IMR-90 (cell line): ENCODE results near the gene ZBTB8OS. TPM values are rescaled to one million over a fixed set of nuclear protein-coding genes. Genes with fewer than 3 reads are reported as not detected.
"Not testable (repeated sequence)": the region's sequence is repeated elsewhere in the genome, so short reads cannot be mapped to it uniquely, and the experiment has no call there.

Experiments
- ATAC-seq: fragments of 200-7000 bp; cut with Tn5 transposase; 2 replicates; pipeline ENCODE4 v1.9.1; 2020; ENCODE audit warnings: low read depth, mild to moderate bottlenecking, moderate library complexity
- Bru-seq: library from RNA; stranded (reverse); fragments of 400-500 nt; gene quantifications from one replicate; lab custom pipeline; 2021; lab: Mats Ljungman, UMichigan
- BruChase-seq, 2 experiments: library from RNA; stranded (reverse); fragments of 400-500 nt; gene quantifications; one replicate each; lab custom pipeline; 2021; lab: Mats Ljungman, UMichigan
- BruUV-seq: library from RNA; stranded (reverse); fragments of 400-500 nt; replicated peaks from 2 replicates; lab custom pipeline; 2021; lab: Mats Ljungman, UMichigan
- CTCF ChIA-PET: fragments of 300-600 bp; formaldehyde crosslinking; extraction: SDS; loops from one replicate; lab custom pipeline; 2021; ENCODE audit warnings: antibody characterized with exemption; lab: Yijun Ruan, JAX
- POLR2A ChIA-PET: fragments of 300-600 bp; sonication (Branson Sonifier 250); formaldehyde crosslinking; loops from one replicate; lab custom pipeline; 2022; ENCODE audit warnings: antibody characterized with exemption; ENCODE audit not compliant: unreplicated experiment; lab: Charles Lee
- DNase-seq: peaks from one replicate; pipeline ENCODE4 v3.0.0; 2013
- H2AFZ ChIP-seq: replicated peaks from 2 replicates; pipeline ENCODE3; 2013; ENCODE audit warnings: low read length, mild to moderate bottlenecking; ENCODE audit not compliant: poor library complexity
- H2AK5ac ChIP-seq: 2 replicates; pipeline ENCODE4 v1.6.1; 2013; ENCODE audit warnings: low read depth, low read length, inconsistent platforms
- H2AK9ac ChIP-seq: replicated peaks from 2 replicates; pipeline ENCODE3; 2013; ENCODE audit warnings: mild to moderate bottlenecking, low read depth, low read length, moderate library complexity; ENCODE audit not compliant: poor library complexity
- H2BK120ac ChIP-seq: 2 replicates; pipeline ENCODE4 v1.6.1; 2013; ENCODE audit warnings: low read depth, low read length, inconsistent platforms
- H2BK15ac ChIP-seq: 3 replicates; pipeline ENCODE4 v1.6.1; 2013; ENCODE audit warnings: low read depth, low read length, inconsistent platforms
- H2BK20ac ChIP-seq: 2 replicates; pipeline ENCODE4 v1.6.1; 2013; ENCODE audit warnings: low read depth, mild to moderate bottlenecking, inconsistent platforms, low read length, moderate library complexity
- H2BK5ac ChIP-seq: 2 replicates; pipeline ENCODE4 v1.6.1; 2013; ENCODE audit warnings: mild to moderate bottlenecking, low read depth, low read length, inconsistent platforms; ENCODE audit not compliant: poor library complexity, severe bottlenecking
- H3K14ac ChIP-seq: replicated peaks from 2 replicates; pipeline ENCODE4 v1.6.1; 2013; ENCODE audit warnings: low read depth, low read length, inconsistent platforms
- H3K18ac ChIP-seq: 2 replicates; pipeline ENCODE4 v1.6.1; 2013; ENCODE audit warnings: low read depth, low read length, control low read depth
- H3K23ac ChIP-seq: 2 replicates; pipeline ENCODE4 v1.6.1; 2013; ENCODE audit warnings: low read depth, low read length, inconsistent platforms
- H3K27ac ChIP-seq: 2 replicates; pipeline ENCODE4 v1.5.1; 2013; ENCODE audit warnings: mild to moderate bottlenecking, control low read depth, low read length; ENCODE audit not compliant: insufficient read depth
- H3K27me3 ChIP-seq: 2 replicates; pipeline ENCODE4 v1.6.1; 2013; ENCODE audit warnings: low read length; ENCODE audit not compliant: control insufficient read depth, insufficient read depth
- H3K36me3 ChIP-seq: 2 replicates; pipeline ENCODE4 v1.6.1; 2013; ENCODE audit warnings: low read length, mixed read lengths; ENCODE audit not compliant: control insufficient read depth, insufficient read depth
- H3K4ac ChIP-seq: 2 replicates; pipeline ENCODE4 v1.6.1; 2013; ENCODE audit warnings: low read depth, low read length, inconsistent platforms
- H3K4me1 ChIP-seq: 2 replicates; pipeline ENCODE4 v1.6.1; 2013; ENCODE audit warnings: low read length, mixed read lengths; ENCODE audit not compliant: control insufficient read depth, insufficient read depth
- H3K4me2 ChIP-seq: 2 replicates; pipeline ENCODE4 v1.6.1; 2013; ENCODE audit warnings: low read depth, mild to moderate bottlenecking, control low read depth, low read length, moderate library complexity
- H3K4me3 ChIP-seq: 2 replicates; pipeline ENCODE4 v1.5.1; 2013; ENCODE audit warnings: low read depth, mild to moderate bottlenecking, control low read depth, low read length, moderate library complexity; ENCODE audit not compliant: insufficient read depth
- H3K56ac ChIP-seq: 2 replicates; pipeline ENCODE4 v1.6.1; 2013; ENCODE audit warnings: low read length, inconsistent platforms; ENCODE audit not compliant: insufficient read depth; ENCODE audit errors: extremely low read depth
- H3K79me1 ChIP-seq, 2 experiments: 2 replicates each; pipeline ENCODE4 v1.6.1; 2013; ENCODE audit warnings: low read length in 2 of 2, inconsistent platforms in 1 of 2, low read depth in 1 of 2
- H3K9ac ChIP-seq: 2 replicates; pipeline ENCODE4 v1.6.1; 2013; ENCODE audit warnings: low read depth, low read length, control low read depth
- H3K9me1 ChIP-seq: 2 replicates; pipeline ENCODE4 v1.6.1; 2013; ENCODE audit warnings: low read length, inconsistent platforms; ENCODE audit not compliant: insufficient read depth
- H3K9me3 ChIP-seq: 2 replicates; pipeline ENCODE4 v1.6.1; 2013; ENCODE audit warnings: low read length; ENCODE audit not compliant: control insufficient read depth, insufficient read depth
- H4K20me1 ChIP-seq: 2 replicates; pipeline ENCODE4 v1.6.1; 2013; ENCODE audit warnings: low read length, inconsistent platforms; ENCODE audit not compliant: insufficient read depth
- H4K5ac ChIP-seq: 2 replicates; pipeline ENCODE4 v1.6.1; 2013; ENCODE audit warnings: mild to moderate bottlenecking, low read depth, low read length, control low read depth
- H4K8ac ChIP-seq, 2 experiments: 2 replicates each; pipeline ENCODE4 v1.6.1; 2013; ENCODE audit warnings: low read depth in 2 of 2, low read length in 2 of 2, control low read depth in 1 of 2, inconsistent platforms in 1 of 2
- H4K91ac ChIP-seq: 2 replicates; pipeline ENCODE4 v1.6.1; 2013; ENCODE audit warnings: low read depth, low read length, inconsistent platforms; ENCODE audit not compliant: insufficient read depth
- BHLHE40 ChIP-seq: fragments of 150-350 bp; IDR thresholded peaks from 2 replicates; pipeline ENCODE4 v1.6.1; 2016; ENCODE audit warnings: mild to moderate bottlenecking, low read depth, low read length
- CEBPB ChIP-seq: IDR thresholded peaks from 2 replicates; pipeline ENCODE4 v1.6.1; 2012; ENCODE audit warnings: low read depth, low read length, improper control_type of control experiment
- MAZ ChIP-seq: IDR thresholded peaks from 2 replicates; pipeline ENCODE4 v1.6.1; 2012; ENCODE audit warnings: low read depth, mild to moderate bottlenecking, low read length, improper control_type of control experiment, moderate library complexity, borderline replicate concordance
- MXI1 ChIP-seq: IDR thresholded peaks from 2 replicates; pipeline ENCODE4 v1.6.1; 2012; ENCODE audit warnings: low read depth, mild to moderate bottlenecking, low read length, moderate library complexity, borderline replicate concordance
- POLR2A ChIP-seq: IDR thresholded peaks from 2 replicates; pipeline ENCODE4 v1.6.1; 2012; ENCODE audit warnings: mild to moderate bottlenecking, low read depth, low read length
- WGBS, 2 experiments: methylation state at CpG; one replicate each; pipeline versions ENCODE4 v1.1.5 to v1.1.7; 2013; ENCODE audit warnings: missing lambda C conversion rate in 2 of 2; ENCODE audit not compliant: insufficient read length in 1 of 2; ENCODE audit errors: extremely low coverage in 2 of 2; 5-methylcytosine and 5-hydroxymethylcytosine counted together
- dilution Hi-C: fragments of 300-500 bp; cut with HindIII; formaldehyde crosslinking; loops from one replicate; pipeline ENCODE4 v1.14.3; 2018; ENCODE audit warnings: low sequenced_read_pairs; ENCODE audit not compliant: unreplicated experiment
- in situ Hi-C: fragments of 300-500 bp; cut with MboI; formaldehyde crosslinking; loops from 3 replicates; pipeline ENCODE4 v1.14.3; 2019; ENCODE audit warnings: low sequenced_read_pairs, inconsistent platforms, mixed read lengths
- intact Hi-C: fragments of 100-400 bp; cut with micrococcal nuclease; formaldehyde crosslinking; loops from 2 replicates; pipeline ENCODE4 v1.10.0; 2022
- long read RNA-seq: library from polyadenylated mRNA; unstranded; transcript quantifications from one replicate; pipeline ENCODE4 v2.0.0, GENCODE V29; 2021; ENCODE audit not compliant: unreplicated experiment
- polyA plus RNA-seq, 3 experiments: library from polyadenylated mRNA; depleted of rRNA; stranded (reverse); fragments of >200 nt; gene quantifications; 2 replicates each; pipeline ENCODE4 v1.2.3, GENCODE V29; 2012; ENCODE audit warnings: low replicate concordance in 1 of 3
- total RNA-seq: library from RNA; depleted of rRNA; stranded (reverse); fragments of >200 nt; gene quantifications from 2 replicates; pipeline ENCODE4 v1.2.3, GENCODE V29; 2012; rRNA removed

The ZBTB8OS gene
- total RNA-seq (31.0 and 59.2 TPM in 2 replicates), polyA plus RNA-seq (2012; rRNA removed) (43.5 and 52.6 TPM in 2 replicates), Bru-seq, nascent RNA (percentile 77 among the genes with signal in this experiment), BruChase-seq, experiment 1, labeled RNA remaining after a 6-hour chase (percentile 97 among the genes with signal in this experiment), BruChase-seq, experiment 2, labeled RNA remaining after a 2-hour chase (percentile 90 among the genes with signal in this experiment)
- polyA plus RNA-seq (2012; cell fraction: cytosol; rRNA removed) = 13.7 and 23.7 TPM in 2 replicates
- polyA plus RNA-seq (2012; cell fraction: nucleus; rRNA removed; ENCODE audit: low replicate concordance) = 4.7 and 28.5 TPM in 2 replicates
- long read RNA-seq, transcript ZBTB8OS-208 (7 exons, 1,601 nt) = major isoform, 7 of 30 reads
- long read RNA-seq, partial matches to known transcripts = 5 of 30 reads
- long read RNA-seq, other reads (novel, unspliced or antisense) = 12 of 30 reads

DNA sequence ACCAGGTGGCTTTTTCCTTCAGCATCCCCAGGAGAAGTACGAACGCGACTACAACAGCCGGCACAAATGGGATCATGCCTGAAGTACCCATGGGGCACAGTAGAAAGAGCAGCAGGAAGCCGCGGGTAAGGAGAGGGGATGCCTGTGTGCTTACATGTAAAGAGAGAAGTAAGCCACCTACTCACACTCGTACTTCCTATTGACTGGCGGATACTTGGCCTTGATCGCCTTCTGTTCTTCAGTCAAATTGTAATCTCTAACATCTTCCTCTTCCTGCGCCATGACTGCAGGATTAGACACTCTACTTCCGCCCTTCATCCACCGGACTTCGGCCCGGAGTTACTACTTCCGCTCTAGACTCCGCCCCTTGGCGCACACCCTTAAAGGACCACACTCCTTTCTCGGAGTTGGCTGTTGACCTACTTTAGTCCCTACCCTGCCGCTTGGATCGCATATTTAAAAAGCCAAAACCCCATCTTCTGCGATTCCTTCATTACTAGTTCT is at the start of gene ZBTB8OS:
Gene ZBTB8OS (minus strand): TSS at position 303 of the 504 bp plus-strand sequence. CDS start 21 bp downstream, at position 282.
- Histone ChIP-seq H3K4me2 (peak within 1 kb of the TSS; percentile 98), H3K14ac (peak within 1 kb of the TSS; percentile 99), H2AFZ (peak within 1 kb of the TSS; percentile 90), H3K9ac (peak within 1 kb of the TSS; percentile 95), H3K9me1 (no peaks in the 10 kb centered on the region; the same call in 1 of the 2 replicates), H2BK20ac (peak within 1 kb of the TSS; percentile 39; the same call in 1 of the 2 replicates), H3K79me1 (peaks cover 16 to 44% of the 10 kb centered on the region in 2 experiments), H4K8ac (peak within 1 kb of the TSS; percentile 81 to 99), H3K9me3 (no peaks in the 10 kb centered on the region), H4K5ac (peak within 1 kb of the TSS; percentile 97), H3K36me3 (peaks cover 15% of the 10 kb centered on the region), H3K4ac (peak within 1 kb of the TSS; percentile 98), H2AK5ac (peak within 1 kb of the TSS; percentile 91), H3K27me3 (no peaks in the 10 kb centered on the region), H3K56ac (peak within 1 kb of the TSS; percentile 98), H2AK9ac (peak within 1 kb of the TSS; percentile 99), H2BK120ac (peak within 1 kb of the TSS; percentile 87), H3K18ac (peak within 1 kb of the TSS; percentile 93), H2BK15ac (peak within 1 kb of the TSS; percentile 61; the same call in 1 of the 3 replicates), H3K27ac (peak within 1 kb of the TSS; percentile 96), H3K4me1 (peaks cover 2% of the 10 kb centered on the region; the same call in 1 of the 2 replicates), H3K4me3 (peak within 1 kb of the TSS; percentile 97), H2BK5ac (peak within 1 kb of the TSS; percentile 96), H4K91ac (peak within 1 kb of the TSS; percentile 96), H4K20me1 (peaks cover 10% of the 10 kb centered on the region), H3K23ac (peak within 1 kb of the TSS; percentile 94)
- ChIA-PET CTCF (no interaction called here), POLR2A (interaction anchor here (0.6 kb wide), 1 partner anchor 411 kb away, joined by 3 read pairs; no protein-coding TSS in a partner anchor)
- intact Hi-C loops = loop anchor here (2.0 kb wide), 2 partner anchors 53 to 201 kb away; partner anchors contain the start of gene SYNC
- ATAC-seq (peak; percentile 77), DNase-seq (peak; percentile 92)
- dilution Hi-C loops = no loop called here
- TF ChIP-seq BHLHE40 (no peak), POLR2A (peak; percentile 73), MAZ (no peak; the same call in 1 of the 2 replicates), CEBPB (no peak), MXI1 (peak; percentile 86)
- in situ Hi-C loops = no loop called here
- BruUV-seq = no TSS peak
- WGBS, 2 experiments = 0% methylated on average over 12 of the region's 21 CpGs; no CpG with 5 or more reads in 1 of the 2 experiments

DNA sequence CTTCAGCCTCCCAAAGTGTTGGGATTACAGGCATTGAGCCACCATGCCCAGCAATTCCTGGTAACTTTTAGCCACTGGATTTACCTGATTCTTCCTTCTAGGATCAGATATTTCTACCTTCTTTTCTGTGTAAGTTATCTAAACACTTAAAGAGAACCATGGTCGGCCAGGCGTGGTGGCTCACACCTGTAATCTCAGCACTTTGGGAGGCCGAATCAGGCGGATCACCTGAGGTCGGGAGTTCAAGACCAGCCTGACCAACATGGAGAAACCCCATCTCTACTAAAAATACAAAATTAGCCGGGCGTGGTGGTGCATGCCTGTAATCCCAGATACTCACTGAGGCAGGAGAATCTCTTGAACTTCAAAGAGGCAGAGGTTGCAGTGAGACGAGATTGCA is 46.6 kb upstream of the ZBTB8OS start:
- H3K4ac ChIP-seq, H4K5ac ChIP-seq, H2AK9ac ChIP-seq, CTCF ChIA-PET, H3K4me2 ChIP-seq, DNase-seq, H2BK20ac ChIP-seq, H3K14ac ChIP-seq, BruUV-seq, H3K4me3 ChIP-seq, H3K27me3 ChIP-seq, H4K8ac ChIP-seq, H2AK5ac ChIP-seq, intact Hi-C loops, H4K91ac ChIP-seq, H3K56ac ChIP-seq, ATAC-seq, H2BK5ac ChIP-seq, in situ Hi-C loops, dilution Hi-C loops, H2BK15ac ChIP-seq, H2BK120ac ChIP-seq, H3K23ac ChIP-seq, H3K9me3 ChIP-seq, H3K18ac ChIP-seq, H3K27ac ChIP-seq, POLR2A ChIA-PET, H2AFZ ChIP-seq, H3K9ac ChIP-seq: not testable (repeated sequence)
- peaks cover 32 to 54% of the 10 kb centered on the region in 2 experiments for H3K79me1 ChIP-seq
- peaks cover 21% of the 10 kb centered on the region for H3K4me1 ChIP-seq
- peaks cover 31% of the 10 kb centered on the region for H3K36me3 ChIP-seq
- peaks cover 32% of the 10 kb centered on the region for H4K20me1 ChIP-seq
- 92% methylated on average over 7 of the region's 8 CpGs; no CpG with 5 or more reads in 1 of the 2 experiments for WGBS, 2 experiments
- peaks cover 20% of the 10 kb centered on the region for H3K9me1 ChIP-seq
